HG03095 (cell line): Measurements from ENCODE around the gene LSM14B.
"Not testable (repeated sequence)": the region's sequence is repeated elsewhere in the genome, so short reads cannot be mapped to it uniquely, and the experiment has no call there.

Source experiments
- ATAC-seq: cut with Tn5 transposase; IDR thresholded peaks from one replicate; pipeline ENCODE4 v1.9.1; 2021; ENCODE audit warnings: moderate library complexity; ENCODE audit not compliant: unreplicated experiment

LSM14B gene

DNA sequence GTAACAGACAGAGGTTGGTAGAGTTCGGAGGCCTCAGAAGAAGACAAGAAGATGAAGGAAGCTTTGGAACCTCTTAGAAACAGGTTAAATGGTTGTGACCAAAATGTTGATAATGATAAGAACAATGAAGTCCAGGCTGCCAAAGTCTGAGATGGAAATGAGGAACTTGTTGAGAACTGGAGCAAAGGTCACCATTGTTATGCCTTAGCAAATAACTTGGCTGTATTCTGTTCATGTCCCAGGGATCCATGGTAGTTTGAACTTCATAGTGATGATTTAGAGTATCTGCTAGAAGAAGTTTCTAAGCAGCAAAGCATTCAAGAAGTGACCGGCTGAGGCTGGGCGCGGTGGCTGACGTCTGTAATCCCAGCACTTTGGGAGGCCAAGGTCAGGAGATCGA is 11.1 kb upstream of the LSM14B start:
- no peak for ATAC-seq

DNA sequence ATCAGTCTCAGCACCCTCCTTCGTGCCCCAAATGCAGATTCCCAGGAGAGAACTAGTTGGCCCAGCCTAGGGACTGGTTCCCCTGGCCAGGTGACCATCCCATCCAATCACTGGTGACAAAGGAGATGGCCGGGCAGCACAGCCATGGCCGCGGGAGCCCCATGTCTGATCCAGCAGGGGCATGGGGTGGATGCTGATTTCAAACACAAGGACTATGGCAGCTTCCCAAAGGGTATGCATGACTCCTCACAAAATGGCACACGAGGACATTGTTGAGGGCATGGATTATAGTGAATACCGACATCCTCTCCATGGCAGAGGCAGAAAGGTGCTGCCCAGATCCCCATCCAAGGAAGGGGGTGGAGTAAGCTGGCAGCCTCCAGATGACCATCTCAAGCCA is 9.9 kb upstream of the LSM14B start:
- ATAC-seq: no peak

DNA sequence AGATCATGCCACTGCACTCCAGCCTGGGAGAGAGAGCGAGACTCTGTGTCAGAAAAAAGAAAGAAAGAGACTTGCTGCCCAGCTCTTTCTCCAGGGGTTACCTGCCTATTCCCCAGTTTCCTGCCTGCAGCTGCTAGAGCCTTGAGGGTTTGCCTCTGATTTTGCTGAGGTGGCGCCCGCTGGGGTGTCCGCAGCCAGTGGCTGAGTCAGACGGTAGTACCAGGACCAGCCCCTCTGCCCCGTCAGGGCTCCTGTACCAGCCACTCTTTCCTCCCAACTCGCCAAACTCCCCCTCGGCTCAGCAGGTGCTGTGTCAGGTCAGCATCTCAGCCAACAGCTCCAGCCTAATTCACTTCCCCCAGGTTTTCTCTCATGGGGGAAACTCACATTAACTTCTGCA is 7.4 kb upstream of the LSM14B start:
- ATAC-seq: no peak

DNA sequence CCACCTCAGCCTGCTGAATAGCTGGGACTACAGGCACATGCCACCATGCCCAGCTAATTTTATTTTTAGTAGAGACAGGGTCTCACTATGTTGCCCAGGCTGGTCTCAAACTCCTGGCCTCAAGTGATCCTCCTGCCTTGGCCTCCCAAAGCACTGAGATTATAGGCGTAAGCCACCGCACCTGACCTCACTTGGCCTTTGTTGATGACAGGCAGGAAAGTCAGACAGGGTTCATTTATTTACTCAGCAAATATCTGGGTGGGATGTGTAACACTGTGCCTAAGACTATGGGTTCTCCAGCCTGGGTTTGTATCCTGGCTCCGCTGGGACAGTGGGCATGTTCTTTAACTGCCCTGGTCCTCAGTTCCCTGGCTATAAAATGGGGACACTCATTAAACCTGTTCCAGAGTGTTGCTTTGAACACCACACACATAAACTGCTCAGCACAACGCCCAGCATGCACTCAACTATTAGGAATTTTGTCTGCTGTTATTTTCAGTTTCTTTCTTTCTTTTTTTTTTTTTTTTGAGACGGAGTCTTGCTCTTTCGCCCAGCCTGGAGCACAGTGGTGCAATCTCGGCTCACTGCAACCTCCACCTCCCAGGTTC is 6.4 kb upstream of the LSM14B start:
- not testable (repeated sequence) for ATAC-seq

DNA sequence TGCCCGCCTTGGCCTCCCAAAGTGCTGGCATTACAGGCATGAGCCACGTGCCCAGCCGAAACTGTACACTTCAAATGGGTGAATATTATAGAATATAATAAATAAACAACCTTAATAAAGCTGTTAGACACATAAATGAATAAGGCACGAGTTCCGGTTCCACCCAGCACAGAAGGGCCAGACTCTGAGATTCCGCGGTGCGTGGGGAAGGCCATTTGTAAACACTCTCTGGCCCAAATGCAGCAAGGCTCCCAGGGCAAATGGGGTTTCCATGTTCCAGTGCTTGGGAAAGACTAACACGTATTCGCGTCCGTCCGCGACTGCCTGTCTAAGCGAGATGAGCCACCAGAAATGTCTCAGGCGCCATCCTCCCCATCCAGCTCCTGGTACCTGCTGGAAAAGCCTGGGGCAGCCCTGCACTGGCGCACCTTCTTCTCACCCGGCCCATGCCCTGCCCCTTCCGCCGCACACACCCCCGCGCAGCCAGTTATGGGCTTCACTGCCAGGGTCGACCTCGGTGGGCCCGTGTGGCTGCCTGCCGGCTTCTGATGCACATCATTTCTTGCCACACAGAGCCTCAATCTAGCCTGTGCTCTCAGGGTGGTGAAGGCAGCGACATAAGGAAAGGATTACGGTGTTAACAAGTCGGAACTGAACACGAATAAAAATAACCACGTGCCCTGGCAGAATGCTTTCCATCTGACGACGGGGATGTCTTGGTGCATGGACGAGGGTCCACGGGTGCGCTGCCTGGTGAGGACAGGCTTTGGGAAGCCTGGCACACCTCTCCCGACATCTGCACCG is 5.5 kb upstream of the LSM14B start:
- no peak for ATAC-seq

DNA sequence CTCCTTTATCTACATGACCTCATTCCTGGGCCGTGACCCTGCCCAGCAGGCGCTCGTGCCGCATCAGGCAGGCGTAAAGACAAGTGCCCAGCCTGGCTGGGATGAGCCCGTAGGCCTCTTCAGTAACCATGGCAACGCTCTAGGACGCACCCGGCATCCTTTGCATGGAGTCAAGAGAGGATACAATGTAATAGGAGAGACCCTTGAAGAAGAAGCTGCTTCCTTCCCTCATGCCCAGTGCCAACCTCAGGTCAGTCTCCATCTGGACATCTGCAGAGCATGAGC is 5.0 kb upstream of the LSM14B start:
- no peak for ATAC-seq

DNA sequence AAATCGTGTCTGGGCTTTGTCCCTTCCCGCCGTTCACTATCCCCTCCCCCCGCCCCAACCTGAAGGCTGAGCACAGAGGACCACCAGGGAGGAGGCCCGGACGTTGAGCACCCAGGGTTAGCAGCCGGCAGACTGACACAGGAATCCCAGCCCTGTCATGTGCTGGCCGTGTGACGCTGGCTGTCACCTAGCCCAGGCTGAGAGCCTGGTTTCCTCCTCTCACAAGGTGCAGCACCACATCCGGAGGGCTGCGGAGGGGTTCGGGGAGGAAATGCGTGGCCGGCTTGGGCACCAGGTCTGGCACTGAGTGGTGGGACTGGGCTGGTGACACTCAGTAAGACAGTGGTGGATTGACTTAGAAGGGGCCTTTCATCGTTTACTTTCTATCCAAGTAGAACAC is 4.6 kb upstream of the LSM14B start:
- no peak for ATAC-seq

DNA sequence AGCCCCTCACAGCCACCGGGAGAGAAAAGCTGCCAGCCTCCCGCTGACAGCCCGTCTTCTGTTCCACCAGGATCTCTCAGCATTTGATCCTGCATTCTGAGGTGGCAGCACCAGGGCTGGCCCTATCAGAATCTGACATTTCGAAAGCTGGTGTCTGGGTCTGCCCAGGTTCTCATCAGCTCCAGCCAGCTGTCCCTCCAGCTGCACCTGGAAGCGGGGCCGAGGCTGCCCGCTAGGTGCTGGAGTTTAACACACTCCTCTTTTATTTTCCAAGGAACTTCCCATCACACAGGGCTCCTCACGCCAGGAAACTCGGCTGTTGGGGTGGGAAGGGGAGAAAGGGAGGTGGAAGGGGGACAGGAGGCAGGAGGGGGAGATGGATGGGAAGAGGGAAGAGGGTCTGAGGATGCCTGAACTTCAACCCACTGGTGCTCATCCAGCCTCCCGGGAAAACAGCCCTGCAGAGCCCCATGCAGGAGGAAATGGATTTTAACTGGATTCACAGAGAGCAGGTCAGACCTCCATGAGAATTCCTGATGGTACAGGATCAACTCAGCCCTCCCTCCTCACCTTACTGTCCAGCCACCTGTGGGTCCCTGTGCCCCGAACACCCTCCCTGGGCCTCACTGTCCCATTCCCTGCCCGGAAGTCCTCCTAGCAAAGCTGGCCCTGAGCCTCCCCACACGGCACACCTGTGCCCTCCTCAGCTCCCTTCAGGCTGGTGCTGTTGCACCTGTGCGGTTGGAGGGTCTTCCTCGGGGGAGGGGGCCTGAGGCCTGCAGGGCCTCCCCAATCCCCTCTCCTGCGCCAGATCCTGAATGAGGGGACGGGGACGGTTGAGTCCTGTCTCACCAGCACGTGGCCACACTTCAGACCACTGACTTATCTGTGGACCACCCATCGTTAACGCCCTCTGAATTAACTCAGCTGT is 3.9 kb upstream of the LSM14B start:
- ATAC-seq: no peak

DNA sequence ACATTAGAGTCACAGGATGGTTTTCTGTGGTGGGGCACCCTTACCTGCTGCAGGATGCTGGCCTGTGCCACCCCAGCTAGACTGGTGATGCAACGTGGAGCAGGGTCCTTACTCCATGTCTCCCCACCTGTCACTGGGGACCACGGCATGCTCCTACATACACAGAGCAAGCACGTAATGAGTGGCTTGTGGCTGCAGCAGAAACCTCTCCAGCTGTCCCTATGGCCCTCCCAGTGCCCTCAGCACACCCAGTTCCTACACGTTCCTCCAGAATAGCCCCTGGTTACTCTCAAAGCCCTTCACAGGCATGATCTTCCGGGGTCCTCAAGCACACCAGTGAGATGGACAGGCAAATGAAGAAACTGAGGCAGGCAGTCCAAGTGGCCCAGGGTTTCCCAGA is 3.2 kb upstream of the LSM14B start:
- ATAC-seq: no peak

DNA sequence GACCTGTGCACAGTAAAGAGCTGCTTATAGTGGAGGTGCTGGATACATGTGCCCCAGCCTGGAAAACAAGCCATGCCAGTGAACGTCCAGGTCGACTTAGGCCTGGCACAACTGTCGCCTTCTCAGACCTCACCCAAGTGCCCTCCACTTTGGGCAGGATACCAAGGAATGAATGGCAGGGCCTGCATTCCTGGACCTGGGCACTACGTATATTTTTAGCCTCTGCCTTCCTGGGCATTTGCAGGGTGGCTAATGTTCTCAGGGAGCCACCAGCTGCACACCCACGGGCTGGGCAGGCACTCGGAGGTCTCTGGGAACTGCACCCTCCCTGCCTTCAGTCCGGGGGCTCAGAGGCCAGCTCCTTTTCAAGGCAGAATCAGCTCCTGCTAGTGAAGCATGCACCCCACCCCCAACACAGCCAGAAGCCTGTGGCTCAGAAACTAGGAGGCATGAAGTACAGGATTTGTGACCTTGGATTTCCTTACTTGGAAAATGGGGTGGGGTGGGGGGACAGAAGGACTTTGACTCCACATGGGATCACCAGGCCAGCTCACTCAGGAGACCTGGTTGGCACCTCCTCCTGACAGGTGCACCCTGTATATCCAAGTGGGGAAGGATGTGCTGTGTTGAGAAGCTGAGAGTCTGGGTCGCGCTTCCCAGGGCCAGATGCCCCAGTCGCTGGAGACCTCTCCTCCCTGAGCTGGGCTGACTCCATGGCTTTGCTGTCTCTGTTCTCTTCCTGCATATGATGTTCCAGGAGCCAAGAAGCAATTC is 2.5 kb upstream of the LSM14B start:
- ATAC-seq: no peak

DNA sequence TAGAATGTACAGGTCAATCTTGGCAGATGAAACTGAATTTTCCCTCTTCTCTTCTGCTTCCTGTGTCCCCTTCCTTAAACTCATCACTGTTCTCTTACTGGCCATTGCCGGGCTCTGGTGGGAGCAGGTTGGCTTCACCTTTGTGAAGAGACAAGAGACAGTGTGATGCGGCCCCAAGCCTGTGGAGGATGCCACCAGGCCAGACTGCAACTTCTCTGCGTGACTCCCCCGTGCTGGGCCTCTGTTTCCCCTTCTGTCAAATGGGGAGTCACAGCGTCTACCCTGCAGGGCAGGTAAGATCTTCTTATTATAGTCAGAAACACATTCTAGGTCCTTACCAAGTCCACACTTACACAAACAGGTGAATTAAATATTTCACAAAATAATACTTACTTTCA is 1.9 kb upstream of the LSM14B start:
- ATAC-seq: no peak

DNA sequence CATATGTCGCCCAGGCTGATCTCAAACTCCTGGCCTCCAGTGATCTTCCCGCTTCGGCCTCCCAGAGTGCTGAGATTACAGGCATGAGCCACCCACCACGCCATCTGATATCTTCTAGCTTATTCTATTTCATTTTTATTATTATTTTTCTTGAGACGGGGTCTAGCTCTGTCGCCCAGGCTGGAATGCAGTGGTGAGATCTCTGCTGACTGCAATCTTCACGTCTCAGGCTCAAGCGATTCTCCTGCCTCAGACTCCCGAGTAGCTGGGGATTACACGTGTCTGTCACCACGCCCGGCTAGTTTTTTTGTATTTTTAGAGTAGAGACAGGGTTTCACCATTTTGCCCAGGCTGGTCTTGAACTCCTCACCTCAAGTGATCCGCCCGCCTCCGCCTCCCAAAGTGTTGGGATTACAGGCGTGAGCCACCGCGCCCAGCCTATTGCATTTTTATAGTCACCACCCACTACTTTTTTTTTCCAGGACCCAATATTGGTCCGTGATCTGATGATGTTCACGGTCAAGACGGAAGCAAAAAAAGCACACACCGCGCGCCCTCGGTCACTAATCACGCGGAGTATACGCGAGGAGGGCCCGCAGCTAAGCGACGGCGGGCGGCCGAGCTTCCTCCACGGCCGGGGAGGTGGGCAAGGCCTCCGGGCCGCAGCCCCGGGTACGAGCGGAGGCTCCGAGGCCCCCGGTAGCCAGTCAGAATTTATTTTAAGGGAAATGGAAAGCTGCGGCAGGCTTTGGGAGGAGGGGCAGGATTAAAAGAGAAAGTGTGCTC is 1.1 kb upstream of the LSM14B start:
- ATAC-seq: peak; percentile 18

DNA sequence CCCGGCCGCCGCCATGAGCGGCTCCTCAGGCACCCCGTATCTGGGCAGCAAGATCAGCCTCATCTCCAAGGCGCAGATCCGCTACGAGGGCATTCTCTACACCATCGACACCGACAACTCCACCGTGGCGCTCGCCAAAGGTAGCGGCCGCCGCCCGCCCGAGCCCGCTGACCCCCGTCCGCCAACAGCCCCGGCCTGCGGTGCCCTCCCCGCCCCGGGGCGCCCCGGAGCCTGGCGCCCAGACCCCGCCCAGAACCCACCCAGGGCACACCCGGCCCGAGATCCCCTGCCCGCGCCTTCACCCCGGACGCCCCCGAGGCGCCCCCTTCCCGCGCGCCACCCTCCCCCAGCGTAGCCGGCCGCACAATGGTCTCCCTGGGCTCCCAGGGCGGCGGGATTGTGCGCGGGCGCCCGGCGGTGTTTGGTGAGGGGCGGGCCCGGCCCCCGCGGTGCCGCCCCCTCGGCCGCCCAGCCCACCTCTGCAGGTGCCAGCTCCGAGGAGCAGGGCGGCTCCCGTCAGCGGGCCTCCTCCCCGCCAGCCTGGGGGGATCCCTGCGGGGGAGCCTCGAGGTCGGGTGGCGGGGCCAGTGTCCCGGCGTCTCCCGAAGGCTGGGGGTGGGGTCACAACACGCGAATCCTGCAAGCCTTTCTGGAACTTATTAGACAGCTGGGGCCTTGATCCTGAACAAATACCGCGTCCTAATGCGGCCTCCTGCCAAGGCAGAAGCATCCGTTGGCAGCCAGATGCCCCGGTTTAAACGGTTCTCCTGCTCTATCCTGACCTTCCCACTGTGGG is 577 bp downstream of the LSM14B start:
- peak; percentile 5 for ATAC-seq

DNA sequence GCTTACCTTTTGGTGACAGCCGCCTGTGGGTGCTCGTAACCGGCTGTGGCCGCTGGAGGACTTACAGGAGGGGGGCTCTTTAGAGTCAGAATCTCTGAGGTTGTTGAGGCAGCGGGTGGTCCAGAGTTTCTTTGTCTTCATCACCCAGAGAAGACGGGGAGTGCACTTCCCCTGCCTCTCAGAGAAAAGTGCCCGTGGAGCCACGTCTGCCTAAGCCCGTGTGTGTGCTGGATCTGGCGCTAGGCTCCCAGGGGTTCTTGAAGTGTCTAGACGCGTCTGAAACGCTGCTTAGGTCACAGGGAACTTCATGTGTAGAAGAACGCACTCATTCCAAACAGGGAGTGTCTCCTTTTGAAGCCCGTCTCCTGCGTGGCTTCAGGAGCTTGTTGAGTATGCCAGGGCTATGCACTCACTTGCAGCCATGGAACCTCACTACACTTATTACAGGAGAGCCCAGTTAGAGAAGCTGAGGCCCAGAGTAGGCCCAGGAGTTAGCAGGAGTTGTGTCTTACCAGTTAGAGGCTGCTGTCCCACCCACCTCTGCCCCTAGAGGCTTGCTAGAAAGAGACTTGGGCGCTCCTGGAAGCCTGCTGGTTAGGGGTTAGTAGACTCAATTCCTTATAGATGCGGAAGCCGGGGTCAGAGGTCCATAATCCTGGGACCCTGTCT is 1.3 kb downstream of the LSM14B start:
- no peak for ATAC-seq

DNA sequence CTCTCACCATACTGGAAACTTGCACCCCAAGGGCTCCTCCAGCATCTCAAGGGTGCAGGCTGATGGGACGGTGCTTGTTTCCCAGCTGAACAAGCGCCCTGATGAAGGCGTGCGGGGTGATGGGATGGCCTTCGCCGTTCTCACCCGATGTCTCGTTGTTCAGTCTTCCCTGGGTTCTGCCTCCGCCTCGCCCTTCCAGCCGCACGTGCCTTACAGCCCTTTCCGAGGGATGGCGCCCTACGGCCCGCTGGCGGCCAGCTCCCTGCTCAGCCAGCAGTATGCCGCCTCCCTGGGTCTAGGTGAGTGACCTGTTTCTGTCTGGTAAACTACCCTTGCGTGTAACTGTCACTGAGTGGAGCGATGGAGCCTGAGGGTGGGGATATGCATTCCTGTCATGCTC is 3.9 kb downstream of the LSM14B start:
- no peak for ATAC-seq

DNA sequence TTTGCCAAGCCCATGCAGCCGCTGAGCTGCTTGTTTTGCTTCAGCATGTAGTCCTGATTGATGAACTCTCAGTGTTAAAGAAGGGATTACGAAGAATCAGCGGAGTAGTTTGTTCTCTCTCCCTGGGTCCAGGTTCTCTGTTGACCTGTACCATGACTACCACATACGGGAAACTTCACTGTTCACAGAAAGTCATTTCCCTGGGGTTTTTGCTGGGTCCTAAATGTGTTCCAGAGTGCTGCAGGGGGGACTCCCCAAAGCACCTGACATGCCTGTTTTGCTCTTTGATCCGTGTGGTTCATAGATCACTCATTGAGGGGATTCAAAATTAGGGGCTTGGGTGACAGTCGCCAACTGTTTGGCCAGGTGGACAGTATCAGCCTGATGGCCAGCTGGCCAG is 5.5 kb downstream of the LSM14B start:
- no peak for ATAC-seq

DNA sequence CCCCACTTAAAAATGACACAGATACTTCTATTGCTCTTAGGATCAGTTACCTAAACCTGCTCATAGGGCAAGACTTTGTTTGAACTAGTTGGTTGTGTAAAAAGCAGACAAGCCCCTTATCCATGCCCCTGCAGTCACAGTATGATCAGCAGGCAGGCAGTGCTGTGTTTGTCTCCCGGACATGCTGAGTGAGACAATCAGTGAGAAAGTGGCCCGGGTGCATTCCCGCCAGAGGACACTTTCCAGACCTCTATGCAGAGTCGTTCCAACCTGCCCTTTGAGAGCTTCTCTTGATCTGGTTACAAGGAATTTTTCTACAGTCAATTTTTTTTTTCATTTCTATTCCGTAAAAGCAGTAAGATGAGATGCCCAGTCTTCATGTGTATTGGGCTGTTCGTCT is 6.2 kb downstream of the LSM14B start:
- no peak for ATAC-seq

DNA sequence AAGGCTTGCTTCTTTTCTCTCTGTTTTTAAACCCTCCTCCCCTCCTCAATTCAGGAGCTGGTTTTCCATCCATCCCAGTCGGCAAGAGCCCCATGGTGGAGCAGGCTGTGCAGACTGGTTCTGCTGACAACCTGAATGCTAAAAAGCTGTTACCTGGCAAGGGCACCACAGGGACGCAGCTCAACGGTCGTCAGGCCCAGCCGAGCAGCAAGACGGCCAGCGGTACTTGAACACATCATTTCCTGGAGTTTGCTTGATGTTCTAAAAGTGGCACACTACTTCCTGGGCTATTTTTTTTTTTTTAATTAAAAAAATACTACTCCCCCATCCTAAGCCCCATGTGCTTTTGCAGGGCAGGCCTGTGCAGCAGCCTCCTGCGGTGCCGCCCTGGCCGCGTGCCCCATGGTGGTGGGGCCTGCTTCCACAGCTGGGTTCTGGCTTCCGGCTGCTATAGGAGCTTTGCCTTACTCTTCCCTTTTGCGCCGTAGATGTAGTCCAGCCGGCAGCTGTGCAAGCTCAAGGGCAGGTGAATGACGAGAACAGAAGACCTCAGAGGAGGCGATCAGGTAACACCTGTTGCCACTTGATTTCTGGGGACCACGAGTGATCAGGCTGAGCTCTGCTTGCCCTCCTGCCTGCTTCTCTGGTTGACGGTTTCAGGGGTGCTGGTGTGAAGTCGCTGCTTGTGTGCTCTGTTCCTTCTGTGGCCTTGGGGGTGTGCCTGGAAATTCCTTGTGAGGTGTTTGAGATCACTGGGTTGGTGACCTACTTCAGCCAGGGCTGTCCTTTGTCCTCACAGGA is 7.7 kb downstream of the LSM14B start:
- no peak for ATAC-seq
